GM12878 (cell line): Measurements from ENCODE around the gene UBALD2. TPM values are rescaled to one million over a fixed set of nuclear protein-coding genes. Genes with fewer than 3 reads are reported as not detected.

Experiments used
- ATF3 ChIP-seq: IDR thresholded peaks from 2 replicates; pipeline ENCODE4 v1.6.1; 2011; ENCODE audit warnings: low read depth, mild to moderate bottlenecking, low read length, moderate library complexity, borderline replicate concordance; ENCODE audit errors: extremely low read depth
- CBX3 ChIP-seq: fragments of 200-600 bp; sonication (generic); IDR thresholded peaks from 2 replicates; pipeline ENCODE4 v1.6.1; 2016; ENCODE audit warnings: low read depth, borderline replicate concordance
- ELK1 ChIP-seq: IDR thresholded peaks from 2 replicates; pipeline ENCODE4 v1.6.1; 2012; ENCODE audit warnings: low read depth, low read length, improper control_type of control experiment
- ETV6 ChIP-seq, 2 experiments: fragments of 450-650 bp in 1 of 2; IDR thresholded peaks in 1 of 2; conservative IDR thresholded peaks in 1 of 2; 2 replicates each; pipeline ENCODE4 v1.6.1; 2014; ENCODE audit warnings: antibody characterized with exemption in 1 of 2, borderline replicate concordance in 1 of 2, low read depth in 1 of 2, mild to moderate bottlenecking in 1 of 2, moderate library complexity in 1 of 2
- KAT2A ChIP-seq: conservative IDR thresholded peaks from 2 replicates; pipeline ENCODE4 v1.6.1; 2011; ENCODE audit warnings: low read depth, low read length; ENCODE audit not compliant: control insufficient read depth
- MEF2B ChIP-seq: fragments of 450-650 bp; IDR thresholded peaks from 2 replicates; pipeline ENCODE4 v1.6.1; 2018; ENCODE audit warnings: mild to moderate bottlenecking, moderate library complexity; ENCODE audit not compliant: partially characterized antibody, poor library complexity, severe bottlenecking
- NRF1 ChIP-seq: conservative IDR thresholded peaks from 2 replicates; pipeline ENCODE4 v1.6.1; 2011; ENCODE audit warnings: mild to moderate bottlenecking, low read depth, low read length, improper control_type of control experiment
- PAX5 ChIP-seq: IDR thresholded peaks from 2 replicates; pipeline ENCODE4 v1.6.1; 2011; ENCODE audit warnings: low read depth, low read length, borderline replicate concordance
- PML ChIP-seq: IDR thresholded peaks from 2 replicates; pipeline ENCODE4 v1.6.1; 2012; ENCODE audit warnings: low read length, inconsistent platforms
- POU2F2 ChIP-seq: IDR thresholded peaks from 3 replicates; pipeline ENCODE4 v1.6.1; 2011; ENCODE audit warnings: low read depth, mild to moderate bottlenecking, low read length, borderline replicate concordance
- RELA ChIP-seq: fragments of 450-650 bp; IDR thresholded peaks from 2 replicates; pipeline ENCODE4 v1.8.0; 2014; ENCODE audit warnings: borderline replicate concordance; ENCODE audit not compliant: partially characterized antibody
- SMAD5 ChIP-seq: IDR thresholded peaks from 2 replicates; pipeline ENCODE4 v1.6.1; 2016; ENCODE audit warnings: antibody characterized with exemption, low read depth
- SREBF1 ChIP-seq: IDR thresholded peaks from 2 replicates; pipeline ENCODE4 v1.6.1; 2012; ENCODE audit warnings: mild to moderate bottlenecking, low read length
- SREBF2 ChIP-seq: IDR thresholded peaks from 2 replicates; pipeline ENCODE4 v1.6.1; 2012; ENCODE audit warnings: mild to moderate bottlenecking, low read length
- TARDBP ChIP-seq: IDR thresholded peaks from 2 replicates; pipeline ENCODE4 v1.6.1; 2016; ENCODE audit warnings: borderline replicate concordance
- TCF12 ChIP-seq: IDR thresholded peaks from 2 replicates; pipeline ENCODE4 v1.6.1; 2011; ENCODE audit warnings: low read depth, mild to moderate bottlenecking, low read length
- TCF3 ChIP-seq: IDR thresholded peaks from 2 replicates; pipeline ENCODE4 v1.6.1; 2012; ENCODE audit warnings: low read depth, mild to moderate bottlenecking, low read length, borderline replicate concordance; ENCODE audit not compliant: insufficient read depth
- USF2 ChIP-seq: IDR thresholded peaks from 2 replicates; pipeline ENCODE4 v1.6.1; 2011; ENCODE audit warnings: low read depth, low read length, improper control_type of control experiment, borderline replicate concordance
- ZBTB4 ChIP-seq: fragments of 450-650 bp; formaldehyde crosslinking; IDR thresholded peaks from 2 replicates; pipeline ENCODE4 v1.4.0; 2022; ENCODE audit warnings: mild to moderate bottlenecking, moderate library complexity
- ZNF274 ChIP-seq: IDR thresholded peaks from one replicate; pipeline ENCODE4 v1.8.0; 2011; ENCODE audit not compliant: insufficient read length, insufficient read depth
- polyA plus RNA-seq, 11 experiments: library from polyadenylated mRNA; depleted of rRNA in 4 of 11; unstranded in 6 of 11; stranded (reverse) in 5 of 11; fragments of >200 nt; fragmentation: Nextera tagmentation in 4 of 11; fragmentation: Illumina TruSeq in 1 of 11; extraction: Ambion mirVana in 4 of 11; extraction: Trizol in 1 of 11; gene quantifications; 1 replicate in 1 of 11; 2 replicates in 10 of 11; pipeline versions ENCODE4 v1.2.1 to v1.2.3, GENCODE V29; 2011 to 2016; ENCODE audit warnings: inconsistent platforms in 2 of 11, missing spikeins in 2 of 11, low read depth in 1 of 11
- total RNA-seq, 4 experiments: library from RNA; depleted of rRNA in 3 of 4; stranded (reverse); fragments of >200 nt in 3 of 4; fragmentation: Illumina TruSeq in 1 of 4; extraction: Trizol in 1 of 4; gene quantifications; 2 replicates each; pipeline versions ENCODE4 v1.2.1 to v1.2.3, GENCODE V29; 2013 to 2021

UBALD2 gene
- total and polyA plus RNA-seq, 10 of the 15 experiments (the other 5 are each of a cell fraction or from before 2014, with no cell fraction given), result 2.8 to 165 (median 20.6) TPM

GRCh38 chr17:76264755-76265623 lies at the start of gene UBALD2 (continued):
- TF ChIP-seq ELK1 (no peak), RELA (no peak), ZNF274 (no peak), POU2F2 (no peak; the same call in 2 of the 3 replicates), TCF12 (peak; percentile 99), KAT2A (no peak), PAX5 (peak; percentile 82), SREBF2 (no peak; the same call in 1 of the 2 replicates), USF2 (no peak), TARDBP (peak; percentile 64; the same call in 1 of the 2 replicates), SMAD5 (0 out of 2 replicates have a peak, but pooled peaks have one; percentile 59), SREBF1 (peak; percentile 43; the same call in 1 of the 2 replicates), CBX3 (no peak), ZBTB4 (CRISPR knock-in tag) (no peak), ETV6 (conservative IDR thresholded peaks at IDR 0.05 in 1 of 2, IDR thresholded peaks at IDR 0.05 in 1 of 2; ENCODE audit: borderline replicate concordance in 1 of 2, low read depth in 1 of 2) (peak in 1 of 2 experiments; percentile 88; a peak in 2 of 4 replicates), ATF3 (0 out of 2 replicates have a peak, but pooled peaks have one; percentile 14), TCF3 (peak; percentile 96), NRF1 (peak; percentile 15; the same call in 1 of the 2 replicates), PML (no peak), MEF2B (peak; percentile 90)
